RWPE2 (cell line): ENCODE data around the gene MAB21L3.

Experiments
- ATAC-seq: fragments of 200-7000 bp; cut with Tn5 transposase; 3 replicates; pipeline ENCODE4 v1.9.1; 2021; ENCODE audit warnings: low read depth
- DNase-seq: peaks from one replicate; pipeline ENCODE4 v3.0.0-alpha.2; 2020; ENCODE audit warnings: low spot score
- H3K27ac ChIP-seq: fragments of 450-650 bp; 2 replicates; pipeline ENCODE4 v1.5.1; 2017; ENCODE audit warnings: mild to moderate bottlenecking; ENCODE audit not compliant: poor library complexity, severe bottlenecking
- H3K27me3 ChIP-seq: fragments of 250-450 bp; sonication (Bioruptor Pico); 2 replicates; pipeline ENCODE4 v1.5.1; 2021; ENCODE audit warnings: mild to moderate bottlenecking, moderate library complexity; ENCODE audit not compliant: insufficient read depth, poor library complexity, severe bottlenecking
- H3K36me3 ChIP-seq: fragments of 250-450 bp; sonication (Bioruptor Pico); 2 replicates; pipeline ENCODE4 v1.5.1; 2020; ENCODE audit warnings: low read depth, mild to moderate bottlenecking, moderate library complexity
- H3K4me1 ChIP-seq: fragments of 250-450 bp; sonication (Bioruptor Pico); 2 replicates; pipeline ENCODE4 v1.5.1; 2021; ENCODE audit warnings: mild to moderate bottlenecking, moderate library complexity; ENCODE audit not compliant: insufficient read depth, poor library complexity, severe bottlenecking
- H3K4me3 ChIP-seq: fragments of 250-450 bp; sonication (Bioruptor Pico); 2 replicates; pipeline ENCODE4 v1.5.1; 2021; ENCODE audit warnings: mild to moderate bottlenecking, moderate library complexity; ENCODE audit not compliant: severe bottlenecking
- H3K9me3 ChIP-seq: fragments of 250-450 bp; sonication (Bioruptor Pico); 2 replicates; pipeline ENCODE4 v1.5.1; 2021; ENCODE audit warnings: mild to moderate bottlenecking, moderate library complexity; ENCODE audit not compliant: severe bottlenecking
- CTCF ChIP-seq: fragments of 450-650 bp; IDR thresholded peaks from one replicate; pipeline ENCODE4 v1.5.1; 2017; ENCODE audit warnings: mild to moderate bottlenecking, moderate library complexity; ENCODE audit not compliant: poor library complexity, severe bottlenecking

Gene MAB21L3

GRCh38 chr1:116179419-116179818, 68.2 kb downstream of the MAB21L3 start:
- Histone ChIP-seq H3K4me3 (no peak overlapping the region), H3K9me3 (no peaks in the 10 kb centered on the region), H3K27ac (no peak overlapping the region), H3K27me3 (no peaks in the 10 kb centered on the region), H3K36me3 (no peaks in the 10 kb centered on the region), H3K4me1 (no peaks in the 10 kb centered on the region)
- no peak for TF ChIP-seq CTCF
- DNase-seq (no peak), ATAC-seq (no peak)

- H3K4me3 ChIP-seq = no peak overlapping the region
- no peaks in the 10 kb centered on the region for H3K9me3 ChIP-seq
- no peaks in the 10 kb centered on the region for H3K4me1 ChIP-seq
- H3K27ac ChIP-seq = no peak overlapping the region
- ATAC-seq = no peak
- no peaks in the 10 kb centered on the region for H3K27me3 ChIP-seq
- no peak for TF ChIP-seq CTCF
- no peaks in the 10 kb centered on the region for H3K36me3 ChIP-seq
- DNase-seq = no peak
Measured at GRCh38 chr1:116179964-116180363, 68.8 kb downstream of the MAB21L3 start.

GRCh38 chr1:116182019-116182714, 71.0 kb downstream of the MAB21L3 start:
- ATAC-seq (no peak), DNase-seq (no peak)
- Histone ChIP-seq H3K36me3 (no peaks in the 10 kb centered on the region), H3K4me1 (no peaks in the 10 kb centered on the region), H3K4me3 (no peak overlapping the region), H3K27me3 (no peaks in the 10 kb centered on the region), H3K9me3 (no peaks in the 10 kb centered on the region), H3K27ac (no peak overlapping the region)
- TF ChIP-seq CTCF = no peak
